PFSK-1 (cell line): ENCODE results near the gene NDUFC2.
A peak's percentile ranks its signal among the peaks of the same experiment; 100 is the strongest.

ENCODE experiments used
- FOXP2 ChIP-seq: optimal IDR thresholded peaks from 2 replicates; pipeline ENCODE3; 2011; ENCODE audit warnings: borderline replicate concordance, control low read depth, inconsistent platforms; ENCODE audit not compliant: insufficient read depth; ENCODE audit errors: extremely low read length, extremely low read depth
- POLR2AphosphoS5 ChIP-seq: IDR thresholded peaks from 2 replicates; pipeline ENCODE4 v1.6.1; 2012; ENCODE audit warnings: low read depth, mild to moderate bottlenecking, control low read depth, low read length, moderate library complexity
- REST ChIP-seq, 2 experiments: IDR thresholded peaks; 2 replicates each; pipeline versions ENCODE4 v1.6.1 to v1.8.0; 2011 to 2012; ENCODE audit warnings: low read depth in 2 of 2, low read length in 2 of 2, control low read depth in 1 of 2, inconsistent platforms in 1 of 2, mild to moderate bottlenecking in 1 of 2, moderate library complexity in 1 of 2; ENCODE audit not compliant: insufficient read depth in 1 of 2
- SIN3A ChIP-seq: IDR thresholded peaks from 2 replicates; pipeline ENCODE4 v1.6.1; 2012; ENCODE audit warnings: mild to moderate bottlenecking, low read length, moderate library complexity, borderline replicate concordance; ENCODE audit not compliant: insufficient read depth
- TAF1 ChIP-seq: IDR thresholded peaks from 2 replicates; pipeline ENCODE4 v1.6.1; 2012; ENCODE audit warnings: low read length, control low read depth, borderline replicate concordance; ENCODE audit not compliant: insufficient read depth

The NDUFC2 gene

GRCh38 chr11:78041843-78042440 lies 37.7 kb downstream of the NDUFC2 start:
- TF ChIP-seq REST (IDR thresholded peaks at IDR 0.05; ENCODE audit: insufficient read depth in 1 of 2, low read depth in 2 of 2, low read length in 2 of 2) (no peak), TAF1 (no peak), POLR2AphosphoS5 (no peak), FOXP2 (no peak), SIN3A (no peak)

- TF ChIP-seq POLR2AphosphoS5 (no peak), REST (IDR thresholded peaks at IDR 0.05; ENCODE audit: insufficient read depth in 1 of 2, low read depth in 2 of 2, low read length in 2 of 2) (no peak), TAF1 (no peak)
Observed at GRCh38 chr11:78040691-78041379, 38.8 kb downstream of the NDUFC2 start.

- peak; percentile 51 for TF ChIP-seq FOXP2
- TF ChIP-seq REST (IDR thresholded peaks at IDR 0.05; ENCODE audit: insufficient read depth in 1 of 2, low read depth in 2 of 2, low read length in 2 of 2), result peak in 1 of 2 experiments; percentile 66; a peak in 1 of 4 replicates
- TF ChIP-seq POLR2AphosphoS5, result 0 out of 2 replicates have a peak, but pooled peaks have one; percentile 36
- peak; percentile 81; the same call in 1 of the 2 replicates for TF ChIP-seq SIN3A
- TF ChIP-seq TAF1, result peak; percentile 53; the same call in 1 of the 2 replicates
Observed at GRCh38 chr11:78039919-78040671, 39.6 kb downstream of the NDUFC2 start.

- TF ChIP-seq FOXP2, result no peak
- no peak for TF ChIP-seq SIN3A
- TF ChIP-seq POLR2AphosphoS5, result no peak
- TF ChIP-seq TAF1, result no peak
- TF ChIP-seq REST (IDR thresholded peaks at IDR 0.05; ENCODE audit: insufficient read depth in 1 of 2, low read depth in 2 of 2, low read length in 2 of 2), result no peak
Observed at GRCh38 chr11:78039391-78039918, 40.2 kb downstream of the NDUFC2 start.
